SK-N-SH treated with all-trans-retinoic acid at 6 μM for 48 hours (cell line): ENCODE results near the gene ARHGAP33.

Experiments used
- ATAC-seq: fragments of 200-7000 bp; cut with Tn5 transposase; 3 replicates; pipeline ENCODE4 v1.9.1; 2020; ENCODE audit warnings: mild to moderate bottlenecking, moderate library complexity
- ESRRG ChIP-seq: fragments of 250-450 bp; sonication (Bioruptor Pico); IDR thresholded peaks from 2 replicates; pipeline ENCODE4 v1.6.1; 2021; ENCODE audit warnings: mild to moderate bottlenecking
- GLIS3 ChIP-seq: fragments of 250-450 bp; sonication (Bioruptor Pico); IDR thresholded peaks from 2 replicates; pipeline ENCODE4 v1.5.0; 2020; ENCODE audit warnings: mild to moderate bottlenecking, moderate library complexity
- ISL1 ChIP-seq: fragments of 250-450 bp; sonication (Bioruptor Pico); IDR thresholded peaks from 2 replicates; pipeline ENCODE4 v2.1.2; 2022; ENCODE audit warnings: mild to moderate bottlenecking, moderate library complexity
- OSR1 ChIP-seq: fragments of 250-450 bp; sonication (Bioruptor Pico); IDR thresholded peaks from 2 replicates; pipeline ENCODE4 v1.8.0; 2022; ENCODE audit warnings: moderate library complexity, mild to moderate bottlenecking, inconsistent platforms
- PPARA ChIP-seq: fragments of 250-450 bp; sonication (Bioruptor Pico); IDR thresholded peaks from 2 replicates; pipeline ENCODE4 v1.5.0; 2020; ENCODE audit warnings: mild to moderate bottlenecking, borderline replicate concordance
- ZFP3 ChIP-seq: fragments of 250-450 bp; sonication (Bioruptor Pico); IDR thresholded peaks from 2 replicates; pipeline ENCODE4 v1.5.0; 2020; ENCODE audit warnings: mild to moderate bottlenecking, moderate library complexity
- ZFP30 ChIP-seq: fragments of 450-650 bp; formaldehyde crosslinking; IDR thresholded peaks from 2 replicates; pipeline ENCODE4 v1.5.0; 2022; ENCODE audit warnings: mild to moderate bottlenecking, moderate library complexity
- ZNF565 ChIP-seq: fragments of 450-650 bp; formaldehyde crosslinking; conservative IDR thresholded peaks from 2 replicates; pipeline ENCODE4 v1.5.0; 2020; ENCODE audit warnings: low read depth, mild to moderate bottlenecking, moderate library complexity
- ZNF70 ChIP-seq: fragments of 450-650 bp; formaldehyde crosslinking; IDR thresholded peaks from 2 replicates; pipeline ENCODE4 v1.5.0; 2020; ENCODE audit warnings: mild to moderate bottlenecking, moderate library complexity
- ZNF8 ChIP-seq: fragments of 450-650 bp; formaldehyde crosslinking; IDR thresholded peaks from 2 replicates; pipeline ENCODE4 v1.5.0; 2020; ENCODE audit warnings: mild to moderate bottlenecking, moderate library complexity
- TF ChIP-seq, protein P1 (sequence below): fragments of 250-450 bp; sonication (Bioruptor Pico); IDR thresholded peaks from 2 replicates; pipeline ENCODE4 v1.5.1; 2020; ENCODE audit warnings: low read depth, mild to moderate bottlenecking, moderate library complexity
- TF ChIP-seq, protein P2 (sequence below): fragments of 250-450 bp; sonication (Bioruptor Pico); IDR thresholded peaks from 2 replicates; pipeline ENCODE4 v1.5.1; 2021; ENCODE audit warnings: mild to moderate bottlenecking, moderate library complexity
- TF ChIP-seq, protein P3 (sequence below): fragments of 250-450 bp; sonication (Bioruptor Pico); IDR thresholded peaks from 2 replicates; pipeline ENCODE4 v1.8.0; 2021; ENCODE audit warnings: low read depth, mild to moderate bottlenecking, moderate library complexity, borderline replicate concordance
- TF ChIP-seq, protein P4 (sequence below): fragments of 250-450 bp; sonication (Bioruptor Pico); IDR thresholded peaks from 2 replicates; pipeline ENCODE4 v1.8.0; 2020; ENCODE audit warnings: mild to moderate bottlenecking, moderate library complexity, borderline replicate concordance

Gene ARHGAP33

DNA sequence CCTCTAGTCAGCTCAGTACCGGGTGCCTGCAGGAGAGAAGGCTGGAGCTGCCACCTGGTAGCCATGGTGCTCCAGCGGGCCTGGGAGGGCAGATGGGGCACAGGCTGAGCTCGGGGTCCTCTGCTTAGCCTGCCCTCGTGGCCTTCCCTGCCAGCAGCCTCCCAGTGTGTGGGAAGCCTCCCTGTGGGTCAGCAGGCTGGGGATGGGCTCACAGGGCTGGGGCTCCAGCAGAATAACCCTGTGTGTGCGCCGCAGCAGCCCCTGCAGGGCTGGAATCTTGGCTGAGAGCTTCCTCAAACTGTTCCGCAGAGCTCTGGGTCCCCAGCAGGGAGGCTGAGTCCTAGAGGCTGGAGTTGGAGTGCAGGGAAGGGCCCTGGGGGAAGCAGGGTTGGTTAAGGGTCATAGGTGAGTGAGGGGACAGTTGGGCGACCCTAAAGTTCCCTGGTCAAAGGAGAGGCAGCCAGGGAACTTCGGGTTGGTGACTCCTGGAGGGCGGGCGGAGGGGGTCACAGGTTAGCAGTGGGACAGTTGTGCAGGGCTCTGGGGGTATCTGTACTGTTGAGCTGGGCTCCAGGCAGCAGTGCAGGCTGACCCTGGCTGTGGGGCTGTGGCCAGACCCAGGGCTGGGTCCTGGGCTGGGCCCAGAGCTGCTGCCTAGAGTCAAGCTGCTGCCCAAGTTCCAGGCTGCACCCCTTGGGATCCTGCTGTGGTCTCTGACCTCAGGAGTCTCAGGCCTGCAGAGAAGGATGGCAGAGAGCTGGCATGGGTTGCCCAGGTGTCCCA is 14.0 kb downstream of the ARHGAP33 start:
- no peak for TF ChIP-seq ZFP3 (CRISPR knock-in tag)
- TF ChIP-seq, protein P1, sequence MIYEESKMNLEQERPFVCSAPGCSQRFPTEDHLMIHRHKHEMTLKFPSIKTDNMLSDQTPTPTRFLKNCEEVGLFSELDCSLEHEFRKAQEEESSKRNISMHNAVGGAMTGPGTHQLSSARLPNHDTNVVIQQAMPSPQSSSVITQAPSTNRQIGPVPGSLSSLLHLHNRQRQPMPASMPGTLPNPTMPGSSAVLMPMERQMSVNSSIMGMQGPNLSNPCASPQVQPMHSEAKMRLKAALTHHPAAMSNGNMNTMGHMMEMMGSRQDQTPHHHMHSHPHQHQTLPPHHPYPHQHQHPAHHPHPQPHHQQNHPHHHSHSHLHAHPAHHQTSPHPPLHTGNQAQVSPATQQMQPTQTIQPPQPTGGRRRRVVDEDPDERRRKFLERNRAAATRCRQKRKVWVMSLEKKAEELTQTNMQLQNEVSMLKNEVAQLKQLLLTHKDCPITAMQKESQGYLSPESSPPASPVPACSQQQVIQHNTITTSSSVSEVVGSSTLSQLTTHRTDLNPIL (CRISPR knock-in tag), result no peak
- no peak for TF ChIP-seq ZNF565
- no peak for TF ChIP-seq ZNF8 (CRISPR knock-in tag)
- no peak for TF ChIP-seq ESRRG
- ATAC-seq, result peak; percentile 6; the same call in 1 of the 3 replicates

DNA sequence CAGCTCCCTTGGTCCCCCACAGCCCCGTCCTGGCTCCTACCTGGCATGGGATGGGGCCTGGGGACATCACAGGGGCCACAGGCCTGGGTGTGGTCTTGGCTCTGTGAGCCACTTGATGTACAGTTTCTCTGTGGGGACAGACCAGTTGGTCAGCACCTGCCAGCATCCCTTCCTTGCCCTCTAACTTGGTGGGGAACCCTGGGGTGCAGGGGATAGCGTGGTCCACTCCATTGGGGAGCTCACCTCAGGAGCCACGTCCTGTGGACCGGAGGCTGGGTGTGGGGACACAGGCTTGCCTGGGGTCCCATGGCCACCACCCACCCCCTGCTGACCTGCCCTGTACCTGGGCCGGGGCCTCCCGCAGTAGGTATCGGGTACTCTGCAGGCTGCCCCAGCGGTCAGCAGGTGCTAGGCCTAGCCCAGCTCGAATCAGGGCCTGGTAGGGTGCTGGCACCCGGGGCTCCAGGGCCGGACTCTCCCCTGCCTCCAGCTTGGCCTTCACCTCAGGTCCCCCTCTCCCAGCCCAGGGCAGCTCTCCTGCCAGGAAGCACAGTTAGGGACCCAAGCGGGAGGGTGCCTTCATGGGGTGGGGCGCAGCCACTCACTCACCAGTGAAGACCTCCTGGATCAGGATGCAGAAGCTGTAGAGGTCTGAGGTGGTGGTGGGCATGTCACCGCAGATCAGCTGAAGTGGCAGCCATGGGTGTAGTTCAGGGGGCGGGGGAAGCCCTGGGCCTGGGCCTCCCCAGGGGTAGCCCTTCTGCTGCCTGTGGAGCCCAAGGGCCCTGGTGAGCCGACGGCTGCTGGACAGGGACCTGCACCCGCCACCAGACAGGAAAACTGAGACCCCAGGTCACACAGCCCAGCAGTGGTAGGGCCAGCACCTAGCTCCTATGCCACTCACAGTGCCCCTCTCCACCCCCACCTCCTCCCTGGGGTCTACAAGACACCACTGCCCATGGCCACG is 14.9 kb downstream of the ARHGAP33 start:
- ATAC-seq, result peak; percentile 5; the same call in 2 of the 3 replicates

DNA sequence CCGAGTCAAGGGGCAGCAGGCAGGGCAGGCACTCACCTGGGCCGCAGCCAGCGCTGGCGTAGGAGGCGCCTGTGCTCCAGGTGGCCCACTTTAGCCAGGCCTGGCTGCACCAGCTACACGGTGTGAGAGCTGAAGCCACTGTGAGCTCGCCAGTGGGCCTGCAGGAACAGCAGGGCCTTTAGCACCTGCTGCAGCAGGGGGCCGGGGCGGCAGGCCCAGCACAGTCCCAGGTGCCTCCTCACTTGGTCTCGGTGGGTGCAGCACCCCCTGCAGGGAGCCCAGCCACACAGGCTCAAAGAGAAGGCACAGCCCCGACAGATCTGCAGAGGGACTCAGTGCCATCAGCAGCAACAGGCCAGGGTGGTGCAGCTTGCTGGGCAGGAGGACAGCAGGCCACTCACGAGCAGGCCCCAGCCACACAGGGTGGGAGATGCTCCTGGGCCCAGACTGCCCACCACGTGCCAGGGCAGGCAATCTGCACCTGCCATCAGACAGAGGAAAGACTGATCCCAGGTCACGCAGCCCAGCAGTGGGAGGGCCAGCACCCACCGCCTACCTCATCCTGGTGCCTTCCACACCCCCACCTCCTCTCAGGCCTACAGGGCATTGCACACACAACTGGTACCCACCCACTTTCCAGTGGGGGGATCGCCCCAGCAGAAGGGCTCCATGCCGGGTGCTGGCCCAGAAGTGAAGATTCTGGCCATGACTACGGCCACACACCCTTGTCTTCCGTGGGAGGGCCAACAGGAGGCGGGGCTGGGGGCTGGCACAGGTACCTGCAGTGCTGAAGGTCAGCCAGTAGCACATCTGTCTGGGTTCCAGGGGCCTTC is 15.8 kb downstream of the ARHGAP33 start:
- TF ChIP-seq PPARA (CRISPR knock-in tag) (no peak), ESRRG (no peak), ZFP3 (CRISPR knock-in tag) (no peak), ZFP30 (no peak), OSR1 (no peak), GLIS3 (CRISPR knock-in tag) (no peak)
- TF ChIP-seq, protein P2, sequence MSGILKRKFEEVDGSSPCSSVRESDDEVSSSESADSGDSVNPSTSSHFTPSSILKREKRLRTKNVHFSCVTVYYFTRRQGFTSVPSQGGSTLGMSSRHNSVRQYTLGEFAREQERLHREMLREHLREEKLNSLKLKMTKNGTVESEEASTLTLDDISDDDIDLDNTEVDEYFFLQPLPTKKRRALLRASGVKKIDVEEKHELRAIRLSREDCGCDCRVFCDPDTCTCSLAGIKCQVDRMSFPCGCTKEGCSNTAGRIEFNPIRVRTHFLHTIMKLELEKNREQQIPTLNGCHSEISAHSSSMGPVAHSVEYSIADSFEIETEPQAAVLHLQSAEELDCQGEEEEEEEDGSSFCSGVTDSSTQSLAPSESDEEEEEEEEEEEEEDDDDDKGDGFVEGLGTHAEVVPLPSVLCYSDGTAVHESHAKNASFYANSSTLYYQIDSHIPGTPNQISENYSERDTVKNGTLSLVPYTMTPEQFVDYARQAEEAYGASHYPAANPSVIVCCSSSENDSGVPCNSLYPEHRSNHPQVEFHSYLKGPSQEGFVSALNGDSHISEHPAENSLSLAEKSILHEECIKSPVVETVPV, result no peak

More for the DNA sequence above, 14.9 kb downstream of the ARHGAP33 start:
- TF ChIP-seq, protein P2, result no peak
- TF ChIP-seq ISL1 (CRISPR knock-in tag) (no peak), ZNF70 (CRISPR knock-in tag) (no peak), ZFP30 (no peak), GLIS3 (CRISPR knock-in tag) (no peak), OSR1 (no peak)
- TF ChIP-seq, protein P3, sequence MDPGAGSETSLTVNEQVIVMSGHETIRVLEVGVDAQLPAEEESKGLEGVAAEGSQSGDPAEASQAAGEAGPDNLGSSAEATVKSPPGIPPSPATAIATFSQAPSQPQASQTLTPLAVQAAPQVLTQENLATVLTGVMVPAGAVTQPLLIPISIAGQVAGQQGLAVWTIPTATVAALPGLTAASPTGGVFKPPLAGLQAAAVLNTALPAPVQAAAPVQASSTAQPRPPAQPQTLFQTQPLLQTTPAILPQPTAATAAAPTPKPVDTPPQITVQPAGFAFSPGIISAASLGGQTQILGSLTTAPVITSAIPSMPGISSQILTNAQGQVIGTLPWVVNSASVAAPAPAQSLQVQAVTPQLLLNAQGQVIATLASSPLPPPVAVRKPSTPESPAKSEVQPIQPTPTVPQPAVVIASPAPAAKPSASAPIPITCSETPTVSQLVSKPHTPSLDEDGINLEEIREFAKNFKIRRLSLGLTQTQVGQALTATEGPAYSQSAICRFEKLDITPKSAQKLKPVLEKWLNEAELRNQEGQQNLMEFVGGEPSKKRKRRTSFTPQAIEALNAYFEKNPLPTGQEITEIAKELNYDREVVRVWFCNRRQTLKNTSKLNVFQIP, result no peak
- TF ChIP-seq, protein P1 (CRISPR knock-in tag), result no peak
- TF ChIP-seq, protein P4, sequence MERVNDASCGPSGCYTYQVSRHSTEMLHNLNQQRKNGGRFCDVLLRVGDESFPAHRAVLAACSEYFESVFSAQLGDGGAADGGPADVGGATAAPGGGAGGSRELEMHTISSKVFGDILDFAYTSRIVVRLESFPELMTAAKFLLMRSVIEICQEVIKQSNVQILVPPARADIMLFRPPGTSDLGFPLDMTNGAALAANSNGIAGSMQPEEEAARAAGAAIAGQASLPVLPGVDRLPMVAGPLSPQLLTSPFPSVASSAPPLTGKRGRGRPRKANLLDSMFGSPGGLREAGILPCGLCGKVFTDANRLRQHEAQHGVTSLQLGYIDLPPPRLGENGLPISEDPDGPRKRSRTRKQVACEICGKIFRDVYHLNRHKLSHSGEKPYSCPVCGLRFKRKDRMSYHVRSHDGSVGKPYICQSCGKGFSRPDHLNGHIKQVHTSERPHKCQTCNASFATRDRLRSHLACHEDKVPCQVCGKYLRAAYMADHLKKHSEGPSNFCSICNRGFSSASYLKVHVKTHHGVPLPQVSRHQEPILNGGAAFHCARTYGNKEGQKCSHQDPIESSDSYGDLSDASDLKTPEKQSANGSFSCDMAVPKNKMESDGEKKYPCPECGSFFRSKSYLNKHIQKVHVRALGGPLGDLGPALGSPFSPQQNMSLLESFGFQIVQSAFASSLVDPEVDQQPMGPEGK (CRISPR knock-in tag), result no peak

More for the DNA sequence above, 15.8 kb downstream of the ARHGAP33 start:
- ATAC-seq, result peak; percentile 57
